K562 (cell line): Measurements from ENCODE around the gene NCBP2. TPM values are rescaled to one million over a fixed set of nuclear protein-coding genes. Genes with fewer than 3 reads are reported as not detected.
A peak's percentile ranks its signal among the peaks of the same experiment; 100 is the strongest.

Experiments used
- CBX3 ChIP-seq, 2 experiments: IDR thresholded peaks; 1 replicate in 1 of 2; 2 replicates in 1 of 2; pipeline ENCODE4 v1.6.1; 2012; ENCODE audit warnings: inconsistent platforms in 2 of 2, low read length in 2 of 2, borderline replicate concordance in 1 of 2, control low read depth in 1 of 2
- CREB1 ChIP-seq, 2 experiments: sonication (generic) in 1 of 2; formaldehyde crosslinking in 1 of 2; IDR thresholded peaks; 2 replicates each; pipeline versions ENCODE4 v1.6.1 to v1.8.0; 2012 to 2022; ENCODE audit warnings: inconsistent platforms in 1 of 2, mild to moderate bottlenecking in 1 of 2, missing genetic modification reagents in 1 of 2, moderate library complexity in 1 of 2
- IRF2 ChIP-seq: sonication (generic); formaldehyde crosslinking; IDR thresholded peaks from 2 replicates; pipeline ENCODE4 v1.8.1; 2022; ENCODE audit warnings: mild to moderate bottlenecking, missing genetic modification reagents
- JUN ChIP-seq, 2 experiments: sonication (generic) in 1 of 2; formaldehyde crosslinking in 1 of 2; IDR thresholded peaks; 2 replicates each; pipeline versions ENCODE4 v1.6.1 to v1.8.0; 2012 to 2022; ENCODE audit warnings: borderline replicate concordance in 2 of 2, mild to moderate bottlenecking in 2 of 2, improper control_type of control experiment in 1 of 2, low read depth in 1 of 2, low read length in 1 of 2, missing genetic modification reagents in 1 of 2
- KDM5B ChIP-seq: fragments of 200-600 bp; sonication (generic); IDR thresholded peaks from 2 replicates; pipeline ENCODE4 v1.6.1; 2012; ENCODE audit warnings: low read depth, mild to moderate bottlenecking, moderate library complexity, low read length, control low read depth, inconsistent platforms; ENCODE audit not compliant: insufficient replicate concordance
- LCOR ChIP-seq: sonication (generic); formaldehyde crosslinking; IDR thresholded peaks from 2 replicates; pipeline ENCODE4 v1.8.0; 2022; ENCODE audit warnings: mild to moderate bottlenecking, missing genetic modification reagents
- NEUROD1 ChIP-seq: fragments of 150-350 bp; IDR thresholded peaks from 2 replicates; pipeline ENCODE4 v1.6.1; 2014; ENCODE audit warnings: borderline replicate concordance, low read length, low read depth; ENCODE audit not compliant: partially characterized antibody
- PHB ChIP-seq: fragments of 250-450 bp; sonication (Bioruptor Pico); IDR thresholded peaks from 2 replicates; pipeline ENCODE4 v1.5.0; 2021
- POLR2AphosphoS5 ChIP-seq: IDR thresholded peaks from 2 replicates; pipeline ENCODE4 v1.6.1; 2011; ENCODE audit warnings: mild to moderate bottlenecking, low read depth, low read length, moderate library complexity; ENCODE audit not compliant: control insufficient read depth, insufficient read depth
- POLR2B ChIP-seq: fragments of 450-650 bp; IDR thresholded peaks from 2 replicates; pipeline ENCODE4 v1.6.1; 2018; ENCODE audit warnings: low read depth; ENCODE audit not compliant: partially characterized antibody
- PTTG1 ChIP-seq: fragments of 450-650 bp; IDR thresholded peaks from 2 replicates; pipeline ENCODE4 v1.6.1; 2016; ENCODE audit warnings: low read depth, mild to moderate bottlenecking, missing genetic modification characterization, missing compliant biosample characterization
- RFX5 ChIP-seq: IDR thresholded peaks from 2 replicates; pipeline ENCODE4 v1.6.1; 2011; ENCODE audit warnings: low read depth, mild to moderate bottlenecking, improper control_type of control experiment, low read length
- RHOXF2B ChIP-seq: fragments of 250-450 bp; sonication (Bioruptor Pico); conservative IDR thresholded peaks from 2 replicates; pipeline ENCODE4 v1.5.1; 2021
- SIN3B ChIP-seq: fragments of 450-650 bp; IDR thresholded peaks from 2 replicates; pipeline ENCODE4 v1.6.1; 2017; ENCODE audit warnings: low read depth, mild to moderate bottlenecking, moderate library complexity
- ZFX ChIP-seq: sonication (generic); formaldehyde crosslinking; IDR thresholded peaks from 2 replicates; pipeline ENCODE4 v1.8.0; 2022; ENCODE audit warnings: mild to moderate bottlenecking, missing genetic modification reagents, moderate library complexity
- ZNF239 ChIP-seq: fragments of 250-450 bp; sonication (Bioruptor Pico); IDR thresholded peaks from 2 replicates; pipeline ENCODE4 v1.4.0; 2020; ENCODE audit warnings: mild to moderate bottlenecking
- ZNF75A ChIP-seq: fragments of 450-650 bp; formaldehyde crosslinking; IDR thresholded peaks from 2 replicates; pipeline ENCODE4 v1.4.0; 2020; ENCODE audit warnings: mild to moderate bottlenecking
- polyA plus RNA-seq, 8 experiments: library from polyadenylated mRNA; depleted of rRNA in 4 of 8; stranded (reverse) in 5 of 8; unstranded in 3 of 8; fragments of >200 nt; fragmentation: Nextera tagmentation in 2 of 8; fragmentation: Illumina TruSeq in 1 of 8; extraction: Ambion mirVana in 2 of 8; extraction: Trizol in 1 of 8; gene quantifications; 2 replicates each; pipeline versions ENCODE4 v1.2.1 to v1.2.3, GENCODE V29; 2011 to 2014; ENCODE audit warnings: inconsistent platforms in 1 of 8, missing spikeins in 1 of 8
- total RNA-seq, 7 experiments: library from RNA; depleted of rRNA in 6 of 7; stranded (reverse); fragments of >200 nt in 6 of 7; fragmentation: Illumina TruSeq in 2 of 7; extraction: Trizol in 2 of 7; gene quantifications; 2 replicates each; pipeline versions ENCODE4 v1.2.1 to v1.2.3, GENCODE V29; 2011 to 2021; ENCODE audit warnings: low replicate concordance in 1 of 7
- TF ChIP-seq, protein P1 (sequence below): sonication (generic); formaldehyde crosslinking; IDR thresholded peaks from 2 replicates; pipeline ENCODE4 v1.8.0; 2022; ENCODE audit warnings: mild to moderate bottlenecking, missing genetic modification reagents
- TF ChIP-seq, protein P2 (sequence below): fragments of 250-450 bp; sonication (Bioruptor Pico); IDR thresholded peaks from 2 replicates; pipeline ENCODE4 v1.8.0; 2021; ENCODE audit warnings: mild to moderate bottlenecking, moderate library complexity

Gene NCBP2
- total and polyA plus RNA-seq, 9 of the 15 experiments (the other 6 are each of a cell fraction or from before 2014, with no cell fraction given): 56.4 to 102 (median 82.3) TPM

DNA sequence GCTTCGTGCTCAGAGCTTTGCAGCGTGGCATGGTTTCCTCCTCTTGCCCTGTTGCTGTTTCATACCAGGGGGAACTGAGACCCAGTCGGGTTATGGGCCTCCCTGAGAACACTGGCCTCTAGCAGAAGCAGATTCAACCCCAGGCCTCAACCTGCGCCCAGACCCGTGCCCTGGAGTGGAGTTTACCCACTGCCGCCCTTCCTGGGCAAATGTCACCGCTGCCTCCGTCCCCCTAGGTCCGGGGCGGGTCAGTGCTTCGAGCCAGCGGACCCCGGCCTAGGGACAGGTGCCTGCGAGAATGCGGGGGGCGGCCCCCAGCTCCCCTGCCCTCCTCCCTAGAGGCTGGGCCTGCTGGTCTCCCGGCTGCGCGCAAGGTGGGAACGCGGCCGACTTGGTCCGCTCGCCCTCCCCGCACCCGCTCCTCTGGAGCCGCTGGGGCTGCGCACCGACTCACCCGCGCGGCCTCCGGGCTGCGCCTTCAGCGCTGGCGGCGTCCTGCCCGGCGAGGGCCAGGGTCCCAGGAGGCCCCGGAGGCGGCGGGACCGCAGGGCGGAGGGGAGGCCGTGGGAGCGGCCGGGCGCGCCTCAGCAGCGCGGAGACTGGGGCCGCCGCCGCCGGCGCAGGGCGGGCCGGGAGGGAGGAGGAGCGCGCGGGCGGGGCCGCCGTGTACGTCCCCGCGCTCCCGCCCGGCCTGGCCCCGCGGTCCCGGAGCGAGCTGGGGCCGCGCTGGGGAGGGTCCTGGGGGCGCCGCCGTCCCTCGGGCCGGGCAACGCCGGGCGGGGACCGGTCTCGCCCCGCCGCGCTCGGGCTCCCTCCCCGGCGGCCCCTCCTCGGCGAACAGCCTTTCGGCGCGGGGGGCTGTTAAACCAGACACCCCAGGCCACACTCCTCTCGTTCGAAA, 26.2 kb upstream of the NCBP2 start, which contains the start of gene PIGZ (continued):
- TF ChIP-seq CREB1 (IDR thresholded peaks at IDR 0.05): no peak
- TF ChIP-seq CREB1 (CRISPR knock-in tag; IDR thresholded peaks at IDR 0.05): no peak
- no peak for TF ChIP-seq CBX3 (IDR thresholded peaks at IDR 0.05; ENCODE audit: borderline replicate concordance in 1 of 2, low read length in 2 of 2)
- TF ChIP-seq, protein P1, sequence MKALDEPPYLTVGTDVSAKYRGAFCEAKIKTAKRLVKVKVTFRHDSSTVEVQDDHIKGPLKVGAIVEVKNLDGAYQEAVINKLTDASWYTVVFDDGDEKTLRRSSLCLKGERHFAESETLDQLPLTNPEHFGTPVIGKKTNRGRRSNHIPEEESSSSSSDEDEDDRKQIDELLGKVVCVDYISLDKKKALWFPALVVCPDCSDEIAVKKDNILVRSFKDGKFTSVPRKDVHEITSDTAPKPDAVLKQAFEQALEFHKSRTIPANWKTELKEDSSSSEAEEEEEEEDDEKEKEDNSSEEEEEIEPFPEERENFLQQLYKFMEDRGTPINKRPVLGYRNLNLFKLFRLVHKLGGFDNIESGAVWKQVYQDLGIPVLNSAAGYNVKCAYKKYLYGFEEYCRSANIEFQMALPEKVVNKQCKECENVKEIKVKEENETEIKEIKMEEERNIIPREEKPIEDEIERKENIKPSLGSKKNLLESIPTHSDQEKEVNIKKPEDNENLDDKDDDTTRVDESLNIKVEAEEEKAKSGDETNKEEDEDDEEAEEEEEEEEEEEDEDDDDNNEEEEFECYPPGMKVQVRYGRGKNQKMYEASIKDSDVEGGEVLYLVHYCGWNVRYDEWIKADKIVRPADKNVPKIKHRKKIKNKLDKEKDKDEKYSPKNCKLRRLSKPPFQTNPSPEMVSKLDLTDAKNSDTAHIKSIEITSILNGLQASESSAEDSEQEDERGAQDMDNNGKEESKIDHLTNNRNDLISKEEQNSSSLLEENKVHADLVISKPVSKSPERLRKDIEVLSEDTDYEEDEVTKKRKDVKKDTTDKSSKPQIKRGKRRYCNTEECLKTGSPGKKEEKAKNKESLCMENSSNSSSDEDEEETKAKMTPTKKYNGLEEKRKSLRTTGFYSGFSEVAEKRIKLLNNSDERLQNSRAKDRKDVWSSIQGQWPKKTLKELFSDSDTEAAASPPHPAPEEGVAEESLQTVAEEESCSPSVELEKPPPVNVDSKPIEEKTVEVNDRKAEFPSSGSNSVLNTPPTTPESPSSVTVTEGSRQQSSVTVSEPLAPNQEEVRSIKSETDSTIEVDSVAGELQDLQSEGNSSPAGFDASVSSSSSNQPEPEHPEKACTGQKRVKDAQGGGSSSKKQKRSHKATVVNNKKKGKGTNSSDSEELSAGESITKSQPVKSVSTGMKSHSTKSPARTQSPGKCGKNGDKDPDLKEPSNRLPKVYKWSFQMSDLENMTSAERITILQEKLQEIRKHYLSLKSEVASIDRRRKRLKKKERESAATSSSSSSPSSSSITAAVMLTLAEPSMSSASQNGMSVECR (CRISPR knock-in tag): peak; percentile 69; the same call in 1 of the 2 replicates
- no peak for TF ChIP-seq LCOR (CRISPR knock-in tag)
- TF ChIP-seq ZFX: peak; percentile 83
- TF ChIP-seq KDM5B: peak; percentile 27
- no peak for TF ChIP-seq ZNF239 (CRISPR knock-in tag)
- no peak for TF ChIP-seq ZNF75A (CRISPR knock-in tag)
- TF ChIP-seq JUN (IDR thresholded peaks at IDR 0.05; ENCODE audit: borderline replicate concordance, low read depth, low read length): no peak
- TF ChIP-seq JUN (CRISPR knock-in tag; IDR thresholded peaks at IDR 0.05; ENCODE audit: borderline replicate concordance): no peak
- TF ChIP-seq RFX5: no peak
- TF ChIP-seq IRF2 (CRISPR knock-in tag): no peak
- TF ChIP-seq SIN3B: no peak; the same call in 1 of the 2 replicates
- TF ChIP-seq RHOXF2B (CRISPR knock-in tag): no peak
- TF ChIP-seq POLR2B: no peak
- peak; percentile 24; the same call in 1 of the 2 replicates for TF ChIP-seq PHB (CRISPR knock-in tag)
- 0 out of 2 replicates have a peak, but pooled peaks have one; percentile 7 for TF ChIP-seq POLR2AphosphoS5
- TF ChIP-seq NEUROD1: no peak
- TF ChIP-seq, protein P2, sequence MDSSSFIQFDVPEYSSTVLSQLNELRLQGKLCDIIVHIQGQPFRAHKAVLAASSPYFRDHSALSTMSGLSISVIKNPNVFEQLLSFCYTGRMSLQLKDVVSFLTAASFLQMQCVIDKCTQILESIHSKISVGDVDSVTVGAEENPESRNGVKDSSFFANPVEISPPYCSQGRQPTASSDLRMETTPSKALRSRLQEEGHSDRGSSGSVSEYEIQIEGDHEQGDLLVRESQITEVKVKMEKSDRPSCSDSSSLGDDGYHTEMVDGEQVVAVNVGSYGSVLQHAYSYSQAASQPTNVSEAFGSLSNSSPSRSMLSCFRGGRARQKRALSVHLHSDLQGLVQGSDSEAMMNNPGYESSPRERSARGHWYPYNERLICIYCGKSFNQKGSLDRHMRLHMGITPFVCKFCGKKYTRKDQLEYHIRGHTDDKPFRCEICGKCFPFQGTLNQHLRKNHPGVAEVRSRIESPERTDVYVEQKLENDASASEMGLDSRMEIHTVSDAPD: no peak
- TF ChIP-seq PTTG1 (tag): no peak
